GM18519 (cell line): ENCODE data around the gene AGPAT2.
"Not testable (repeated sequence)": the region's sequence is repeated elsewhere in the genome, so short reads cannot be mapped to it uniquely, and the experiment has no call there.

Experiments used
- ATAC-seq: cut with Tn5 transposase; IDR thresholded peaks from one replicate; pipeline ENCODE4 v1.9.1; 2021; ENCODE audit warnings: mild to moderate bottlenecking, moderate library complexity; ENCODE audit not compliant: unreplicated experiment, low FRiP score

Gene AGPAT2

DNA sequence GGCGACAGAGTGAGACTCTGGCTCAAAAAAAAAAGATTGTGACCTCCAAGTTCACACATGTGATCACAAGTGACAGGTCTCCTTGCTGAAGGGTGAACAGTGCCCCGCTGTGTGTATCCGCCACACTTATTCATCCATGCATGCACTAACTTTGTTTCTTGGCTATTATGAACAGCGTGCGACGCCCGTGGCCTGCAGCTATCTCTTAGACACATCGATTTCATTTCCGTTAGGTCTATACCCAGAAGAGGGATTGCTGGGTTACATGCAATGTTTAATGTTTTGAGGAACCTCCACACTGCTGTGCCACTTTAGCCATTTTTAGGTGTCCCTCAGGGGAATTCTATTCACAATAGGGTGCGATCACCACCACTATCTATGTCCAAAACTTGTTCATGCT lies 36.6 kb downstream of the AGPAT2 start:
- ATAC-seq: no peak

DNA sequence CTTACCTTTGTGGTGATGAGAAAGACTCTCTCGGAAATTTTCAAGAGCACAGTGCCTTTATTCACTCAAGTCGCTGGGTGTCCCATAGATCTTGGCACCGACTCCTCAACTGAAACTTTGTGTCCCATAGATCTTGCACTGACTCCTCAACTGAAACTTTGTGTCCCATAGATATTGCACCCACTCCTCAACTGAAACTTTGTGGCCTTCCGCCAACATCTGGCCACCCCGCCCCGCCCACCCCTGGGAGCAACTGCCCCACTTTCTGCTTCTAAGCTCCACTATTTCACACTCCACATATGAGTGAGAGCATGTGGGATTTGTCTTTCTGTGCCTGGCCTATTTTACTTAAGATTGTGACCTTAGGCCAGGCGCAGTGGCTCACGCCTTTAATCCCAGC lies 37.2 kb downstream of the AGPAT2 start:
- no peak for ATAC-seq

DNA sequence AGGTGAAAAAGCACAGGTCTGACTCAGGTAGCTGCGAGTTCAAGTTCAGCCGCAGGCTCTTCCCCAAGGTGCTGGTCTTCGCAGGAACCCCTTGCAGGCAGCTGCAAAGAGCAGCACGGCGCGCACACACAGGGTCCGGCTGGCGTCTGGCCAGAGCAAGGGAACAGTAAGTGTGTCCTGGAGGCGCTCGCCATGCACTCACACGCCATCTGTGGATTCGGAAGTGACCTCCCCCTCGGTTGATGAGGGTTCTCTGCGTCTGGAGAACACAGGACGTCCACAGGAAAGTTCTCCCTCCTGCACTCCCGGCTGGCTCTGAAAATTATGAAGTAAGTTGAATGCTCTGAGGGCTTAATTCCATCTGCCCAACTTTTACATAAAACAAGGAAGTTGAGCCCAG lies 38.5 kb downstream of the AGPAT2 start:
- ATAC-seq: no peak

DNA sequence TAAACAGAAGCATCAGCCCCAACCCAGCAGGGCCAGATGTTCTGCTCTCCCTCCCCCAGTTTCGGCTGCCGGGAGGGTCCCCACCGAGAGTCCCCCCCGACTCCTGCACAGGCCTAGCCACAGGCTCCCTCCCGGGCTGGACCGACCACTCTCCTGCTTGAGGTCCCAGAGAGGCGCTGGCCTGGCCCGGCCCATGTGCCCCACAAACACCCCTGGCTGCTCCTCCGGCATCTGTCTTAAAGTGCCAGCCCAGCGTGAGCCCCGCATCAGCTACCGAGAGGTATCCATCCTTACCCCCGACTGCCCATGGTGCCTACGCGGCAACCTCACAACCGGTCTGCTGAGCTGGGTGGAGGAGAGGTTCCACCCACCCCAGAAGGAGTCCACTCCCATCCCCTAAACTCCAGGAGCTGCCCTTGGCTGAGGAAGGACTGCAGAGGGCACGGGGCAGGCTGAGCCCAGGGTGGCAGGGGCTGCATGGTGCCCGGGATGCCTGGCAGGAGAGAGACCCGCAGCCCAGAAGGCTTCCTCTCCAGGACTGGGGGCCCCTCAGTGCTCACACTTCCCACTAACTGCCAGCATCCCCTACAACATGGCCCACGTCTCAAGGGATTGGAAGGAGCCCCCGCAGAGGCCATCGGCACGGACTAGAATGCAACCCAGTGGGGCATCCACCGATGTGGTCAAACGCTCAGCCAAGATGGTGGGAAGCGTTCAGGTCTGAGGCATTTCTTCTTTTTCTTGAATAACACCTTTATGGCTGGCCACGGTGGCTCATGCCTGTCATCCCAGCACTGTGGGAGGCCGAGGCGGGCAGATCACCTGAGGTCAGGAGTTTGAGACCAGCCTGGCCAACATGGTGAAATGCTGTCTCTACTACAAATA lies 40.2 kb downstream of the AGPAT2 start:
- no peak for ATAC-seq

DNA sequence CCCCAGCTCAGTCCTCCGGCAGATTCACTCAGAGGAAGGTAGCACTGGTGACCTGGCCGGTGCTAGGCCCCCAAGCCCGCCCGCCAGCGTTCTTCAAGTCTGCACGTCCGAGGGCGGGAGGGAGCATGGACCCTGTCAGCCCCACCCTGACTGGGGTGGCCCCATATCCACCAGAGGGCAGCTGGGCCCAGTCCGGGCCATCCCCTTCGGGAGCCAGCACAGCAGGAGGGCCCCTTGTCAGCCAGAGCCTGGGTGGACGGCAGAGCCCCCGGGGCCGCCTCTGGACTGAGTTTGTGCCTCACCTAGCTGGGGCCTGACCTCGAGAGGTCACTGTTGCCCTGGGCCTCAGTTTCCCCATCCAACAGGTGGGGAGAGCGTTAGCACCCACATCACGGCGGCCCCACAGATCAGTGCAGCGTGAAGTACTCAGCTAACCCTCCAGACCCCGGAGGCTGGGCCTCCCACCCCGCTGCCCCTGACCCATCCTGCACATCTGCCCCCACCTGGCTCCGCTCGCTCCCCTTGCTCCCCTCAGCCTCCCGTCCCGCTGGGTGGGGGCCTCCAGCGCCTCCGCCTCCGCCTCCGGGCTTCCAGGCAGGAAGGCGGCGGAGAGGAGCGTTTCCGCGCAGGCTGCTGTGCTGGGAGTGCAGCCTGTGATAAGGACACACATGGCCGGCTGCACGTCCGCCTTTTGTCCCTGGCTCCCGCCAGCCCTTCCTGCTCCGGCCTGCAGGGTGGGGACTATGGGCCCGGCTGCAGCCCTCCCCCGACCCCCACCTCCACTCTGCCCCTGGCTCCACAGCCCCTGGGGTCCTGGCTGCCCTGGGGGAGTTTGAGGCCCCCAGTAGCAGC lies 41.1 kb downstream of the AGPAT2 start:
- ATAC-seq: no peak

DNA sequence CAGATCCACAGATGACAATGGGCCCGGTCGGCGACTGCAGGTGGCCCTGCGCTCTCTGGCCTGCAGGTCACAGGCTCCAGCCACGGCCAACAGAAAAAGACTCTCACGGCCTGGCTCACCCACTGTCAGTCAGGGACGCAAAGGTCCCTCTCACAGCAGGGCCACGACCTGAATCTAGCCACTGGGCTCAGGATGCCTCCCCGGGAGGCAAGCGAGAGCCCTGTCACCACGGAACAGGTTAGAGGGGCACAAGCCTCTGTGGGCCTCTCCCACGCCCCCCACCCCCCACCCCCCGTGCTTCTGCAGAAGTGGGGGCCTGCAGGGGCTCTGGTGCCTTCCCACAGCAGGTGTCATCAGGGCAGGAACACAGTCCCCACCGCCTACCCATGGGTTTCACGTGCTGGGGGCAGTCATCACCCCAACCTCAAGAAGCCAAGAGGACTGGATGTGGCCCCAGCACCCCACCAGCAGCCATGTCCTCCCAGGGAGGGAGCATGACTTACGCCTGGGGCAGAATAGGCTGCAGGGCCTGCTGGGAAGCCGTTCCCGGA lies 41.8 kb downstream of the AGPAT2 start:
- ATAC-seq: no peak

DNA sequence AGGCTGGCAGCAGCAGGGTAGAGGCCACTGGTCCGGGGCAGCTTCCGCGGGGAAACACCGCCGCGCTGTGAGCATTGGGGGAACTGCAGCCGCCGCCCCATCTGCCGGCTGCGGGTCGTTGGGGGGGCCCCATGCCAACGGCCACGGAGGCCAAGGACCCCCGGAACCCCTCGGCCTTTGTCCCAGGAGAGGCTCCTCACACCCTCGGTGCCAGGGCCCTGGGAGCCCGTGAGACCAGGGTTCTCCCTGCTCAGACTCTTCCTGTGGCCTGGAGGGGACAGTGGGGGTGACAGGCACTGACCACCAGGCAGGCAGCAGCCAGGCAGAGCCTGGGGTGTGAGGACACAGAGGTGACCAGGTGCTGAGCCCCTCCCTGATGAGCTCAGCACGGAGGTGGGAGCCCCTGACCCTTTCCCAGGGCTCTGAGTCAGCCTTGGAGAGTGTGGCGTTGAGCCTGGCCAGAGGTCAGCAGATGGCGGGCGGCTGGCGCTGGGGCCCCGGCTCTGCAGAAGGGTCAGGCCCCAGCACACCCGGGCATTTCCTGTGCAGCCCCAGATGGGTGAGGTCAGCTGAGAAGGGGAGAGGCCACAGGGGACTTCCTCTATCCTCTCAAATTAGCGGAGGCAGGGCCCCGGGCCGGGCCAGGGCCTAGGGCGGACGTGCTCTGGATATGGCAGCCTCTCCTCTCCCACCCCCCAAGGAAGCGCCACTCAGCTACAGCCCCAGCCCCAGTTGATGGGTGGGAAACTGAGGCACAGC lies 42.5 kb downstream of the AGPAT2 start:
- no peak for ATAC-seq

DNA sequence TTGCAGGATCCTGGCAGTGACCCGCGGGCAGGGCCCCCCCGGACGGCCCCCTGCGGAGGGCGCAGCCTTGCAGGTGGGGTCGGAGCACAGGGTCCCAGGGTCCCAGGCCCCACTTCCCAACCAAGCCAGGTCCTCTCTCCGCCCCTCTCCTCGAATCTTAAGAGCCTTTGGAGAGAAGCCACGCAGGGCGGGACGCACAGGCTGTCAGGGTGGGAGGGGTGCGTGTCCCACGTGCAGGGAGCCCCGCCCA lies 43.0 kb downstream of the AGPAT2 start:
- ATAC-seq: no peak

DNA sequence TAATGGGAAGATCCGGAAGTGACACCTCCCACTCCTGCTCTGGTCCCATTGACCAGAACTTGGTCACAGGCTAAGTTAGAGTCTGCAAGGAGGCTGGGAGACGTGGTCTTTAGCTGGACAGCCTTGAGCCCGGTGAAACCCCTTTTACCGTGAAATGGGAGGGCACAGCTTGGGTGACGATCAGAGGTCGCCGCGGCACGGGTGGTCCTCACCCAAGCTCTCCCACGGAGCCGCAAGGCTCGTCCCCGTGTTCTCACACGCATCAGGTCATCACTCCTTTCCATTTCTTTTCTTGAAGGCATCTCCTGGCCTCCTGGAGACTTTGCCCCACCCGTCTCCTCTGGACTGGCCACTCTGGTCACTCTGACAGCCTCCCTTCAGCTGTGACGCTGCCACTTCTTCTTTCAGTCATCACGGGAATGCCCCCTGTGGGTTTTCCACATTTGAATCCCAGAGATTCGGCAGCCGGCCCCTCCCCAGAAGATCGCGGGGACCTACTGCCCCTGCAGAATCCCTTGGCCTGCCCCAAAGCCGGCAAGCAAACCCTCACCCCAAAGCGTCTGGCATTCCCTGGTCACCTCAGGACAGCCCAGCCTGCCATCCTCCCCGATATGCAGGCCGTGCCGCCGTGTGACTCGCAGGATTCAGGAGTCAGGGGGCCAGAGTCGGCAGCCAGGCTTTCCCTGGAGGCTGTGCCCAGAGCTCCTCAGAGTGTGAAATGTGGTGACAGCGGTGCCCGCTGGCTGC lies 43.5 kb downstream of the AGPAT2 start:
- no peak for ATAC-seq

DNA sequence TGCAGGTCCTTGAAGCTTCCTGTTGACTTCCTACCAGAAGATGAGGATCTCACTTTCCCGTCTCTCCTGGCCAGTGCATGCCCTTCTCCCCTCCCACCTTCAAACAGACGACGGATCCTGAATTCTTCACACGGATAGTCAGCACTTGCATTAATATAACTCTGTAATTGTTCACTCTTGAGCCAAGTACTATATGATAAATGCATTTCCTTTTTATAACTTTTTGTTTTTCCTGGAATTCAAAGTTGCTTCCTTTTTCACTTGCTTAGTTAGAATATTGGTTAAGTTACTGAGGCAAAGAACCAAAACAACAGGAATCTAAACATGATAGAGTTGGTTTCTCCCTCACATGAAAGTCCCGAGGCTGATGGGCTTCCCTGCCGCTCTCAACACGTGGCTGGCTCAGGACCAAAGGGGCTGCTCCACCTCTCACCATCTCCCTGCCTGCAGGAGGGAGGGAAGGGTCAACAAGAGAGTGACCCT lies 44.8 kb downstream of the AGPAT2 start:
- no peak for ATAC-seq

DNA sequence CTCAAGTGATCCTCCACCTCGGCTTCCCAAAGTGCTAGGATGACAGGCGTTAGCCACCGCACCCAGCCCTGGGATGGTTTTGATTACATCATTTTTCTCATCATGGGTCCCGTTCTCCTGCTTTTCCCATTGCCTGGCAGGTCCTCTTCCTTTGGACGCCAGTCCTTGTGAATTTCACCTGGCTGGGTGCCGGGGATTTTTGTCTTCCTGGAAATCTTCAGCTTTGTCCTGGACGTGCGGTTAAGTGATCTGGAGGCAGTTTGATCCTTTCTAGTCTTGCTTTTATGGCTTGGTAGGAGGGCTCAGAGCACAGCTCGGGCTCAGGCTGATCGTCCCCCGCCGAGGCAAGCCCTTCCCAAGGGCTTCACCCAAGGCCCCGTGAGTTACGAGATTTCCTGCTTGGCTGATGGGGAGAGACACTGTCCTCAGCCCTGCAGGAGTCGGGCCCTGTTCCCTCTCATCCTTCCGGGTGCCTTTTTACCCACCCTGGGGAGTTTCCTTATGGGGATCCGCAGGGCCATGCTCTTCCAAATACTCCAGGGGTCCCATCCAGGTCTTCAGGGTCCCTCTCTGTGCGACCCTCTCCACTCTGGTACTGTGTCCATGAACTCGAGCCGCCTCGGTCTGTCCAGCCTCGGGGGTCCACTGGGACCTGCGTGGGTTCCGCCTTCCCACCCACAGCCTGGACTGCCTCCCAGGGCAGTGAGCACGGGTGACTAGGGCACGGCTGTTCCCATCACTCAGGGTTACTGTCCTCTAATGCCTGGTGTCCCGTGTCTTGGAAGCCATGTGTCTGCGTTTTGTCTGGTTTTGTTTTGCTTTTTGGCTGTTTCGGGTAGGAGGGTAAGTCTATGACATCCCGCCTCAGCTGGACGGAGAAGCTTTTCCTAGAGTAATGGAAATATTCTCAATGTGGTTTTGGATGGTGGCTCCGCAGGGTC lies 46.8 kb downstream of the AGPAT2 start:
- ATAC-seq: no peak

DNA sequence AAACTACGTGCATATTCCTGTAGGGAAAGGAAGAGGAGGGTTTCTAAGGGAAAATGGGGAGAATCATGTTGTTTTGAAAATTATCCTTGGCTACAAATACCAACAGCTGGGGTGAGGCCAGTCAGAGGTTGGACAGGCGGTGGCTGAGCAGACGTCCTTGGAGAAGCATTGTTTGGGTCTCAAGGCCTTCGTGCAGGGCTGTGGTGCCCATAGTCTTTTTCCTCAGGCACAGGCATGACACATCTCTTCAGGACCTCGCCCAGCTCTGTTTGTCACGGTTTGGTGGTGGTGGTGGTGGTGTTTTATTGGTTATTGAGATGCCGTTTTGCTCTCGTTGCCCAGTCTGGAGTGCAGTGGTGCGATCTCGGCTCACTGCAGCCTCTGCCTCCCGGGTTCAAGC lies 52.4 kb downstream of the AGPAT2 start:
- ATAC-seq: no peak

DNA sequence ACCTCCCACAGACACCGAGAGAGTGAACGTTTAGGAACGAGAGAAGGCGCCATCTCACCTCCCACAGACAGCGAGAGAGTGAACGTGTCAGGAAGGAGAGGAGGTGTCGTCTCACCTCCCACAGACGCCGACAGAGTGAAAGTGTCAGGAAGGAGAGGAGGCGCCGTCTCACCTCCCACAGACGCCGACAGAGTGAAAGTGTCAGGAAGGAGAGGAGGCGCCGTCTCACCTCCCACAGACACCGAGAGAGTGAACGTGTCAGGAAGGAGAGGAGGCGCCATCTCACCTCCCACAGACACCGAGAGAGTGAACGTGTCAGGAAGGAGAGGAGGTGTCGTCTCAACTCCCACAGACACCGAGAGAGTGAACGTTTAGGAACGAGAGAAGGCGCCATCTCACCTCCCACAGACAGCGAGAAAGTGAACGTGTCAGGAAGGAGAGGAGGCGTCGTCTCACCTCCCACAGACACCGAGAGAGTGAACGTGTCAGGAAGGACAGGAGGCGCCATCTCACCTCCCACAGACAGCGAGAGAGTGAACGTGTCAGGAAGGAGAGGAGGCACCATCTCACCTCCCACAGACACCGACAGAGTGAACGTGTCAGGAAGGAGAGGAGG lies 54.7 kb downstream of the AGPAT2 start:
- ATAC-seq: not testable (repeated sequence)

DNA sequence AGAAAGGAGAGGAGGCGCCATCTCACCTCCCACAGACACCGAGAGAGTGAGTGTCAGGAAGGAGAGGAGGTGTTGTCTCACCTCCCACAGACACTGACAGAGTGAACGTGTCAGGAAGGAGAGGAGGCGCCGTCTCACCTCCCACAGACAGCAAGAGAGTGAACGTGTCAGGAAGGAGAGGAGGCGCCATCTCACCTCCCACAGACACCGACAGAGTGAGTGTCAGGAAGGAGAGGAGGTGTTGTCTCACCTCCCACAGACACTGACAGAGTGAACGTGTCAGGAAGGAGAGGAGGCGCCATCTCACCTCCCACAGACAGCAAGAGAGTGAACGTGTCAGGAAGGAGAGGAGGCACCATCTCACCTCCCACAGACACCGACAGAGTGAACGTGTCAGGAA lies 55.2 kb downstream of the AGPAT2 start:
- ATAC-seq: not testable (repeated sequence)

DNA sequence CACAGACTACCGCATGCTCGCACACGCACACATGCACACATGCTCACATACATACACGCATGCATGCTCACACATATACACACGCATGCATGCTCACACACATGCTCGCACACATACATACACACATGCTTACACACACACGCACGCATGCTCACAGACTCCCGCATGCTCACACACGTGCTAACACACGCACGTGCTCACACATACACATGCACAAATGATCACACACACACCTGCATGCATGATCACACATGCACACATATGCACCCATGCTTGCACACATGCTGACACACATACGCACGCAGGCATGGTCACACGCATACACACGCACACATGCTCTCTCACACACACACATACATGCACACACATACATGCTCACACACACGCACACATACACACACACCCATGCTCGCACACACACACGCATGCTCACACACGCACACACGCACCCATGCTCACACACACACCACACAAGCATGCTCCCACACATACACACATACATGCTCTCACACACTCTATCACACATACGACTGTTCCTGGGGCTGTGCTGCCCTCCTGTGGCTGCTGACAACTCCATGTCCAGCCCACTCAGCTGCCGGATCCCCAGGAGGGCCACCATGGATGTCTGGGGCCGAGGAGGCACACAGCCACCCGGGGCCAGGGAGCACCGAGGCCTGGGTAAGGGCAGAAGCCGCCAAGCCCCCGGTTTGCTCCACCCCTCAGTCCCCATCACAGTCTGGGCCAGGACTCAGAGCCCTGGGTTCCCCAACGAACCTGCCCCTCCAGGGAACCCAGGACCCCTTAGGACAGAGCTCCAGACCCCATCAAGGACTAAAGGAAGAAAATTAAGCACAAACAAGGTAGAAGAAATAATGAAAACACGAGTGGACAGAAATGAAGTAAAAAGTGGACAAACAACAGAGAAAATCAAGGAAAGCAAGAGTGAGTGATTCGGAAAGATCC lies 55.9 kb downstream of the AGPAT2 start:
- no peak for ATAC-seq

DNA sequence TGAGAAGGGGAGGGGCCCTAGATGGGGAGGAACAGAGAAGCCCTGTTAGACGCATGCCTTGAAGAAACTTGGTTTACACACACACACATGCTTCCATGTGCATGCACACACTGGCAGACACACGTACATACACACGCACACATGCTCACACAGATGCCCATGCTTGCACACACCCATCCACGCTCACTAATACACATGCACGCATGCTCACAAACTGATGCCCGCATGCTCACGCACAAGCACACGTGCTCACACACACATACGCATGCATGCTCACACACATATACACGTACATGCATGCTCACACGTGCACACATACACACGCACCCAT lies 56.6 kb downstream of the AGPAT2 start:
- no peak for ATAC-seq

DNA sequence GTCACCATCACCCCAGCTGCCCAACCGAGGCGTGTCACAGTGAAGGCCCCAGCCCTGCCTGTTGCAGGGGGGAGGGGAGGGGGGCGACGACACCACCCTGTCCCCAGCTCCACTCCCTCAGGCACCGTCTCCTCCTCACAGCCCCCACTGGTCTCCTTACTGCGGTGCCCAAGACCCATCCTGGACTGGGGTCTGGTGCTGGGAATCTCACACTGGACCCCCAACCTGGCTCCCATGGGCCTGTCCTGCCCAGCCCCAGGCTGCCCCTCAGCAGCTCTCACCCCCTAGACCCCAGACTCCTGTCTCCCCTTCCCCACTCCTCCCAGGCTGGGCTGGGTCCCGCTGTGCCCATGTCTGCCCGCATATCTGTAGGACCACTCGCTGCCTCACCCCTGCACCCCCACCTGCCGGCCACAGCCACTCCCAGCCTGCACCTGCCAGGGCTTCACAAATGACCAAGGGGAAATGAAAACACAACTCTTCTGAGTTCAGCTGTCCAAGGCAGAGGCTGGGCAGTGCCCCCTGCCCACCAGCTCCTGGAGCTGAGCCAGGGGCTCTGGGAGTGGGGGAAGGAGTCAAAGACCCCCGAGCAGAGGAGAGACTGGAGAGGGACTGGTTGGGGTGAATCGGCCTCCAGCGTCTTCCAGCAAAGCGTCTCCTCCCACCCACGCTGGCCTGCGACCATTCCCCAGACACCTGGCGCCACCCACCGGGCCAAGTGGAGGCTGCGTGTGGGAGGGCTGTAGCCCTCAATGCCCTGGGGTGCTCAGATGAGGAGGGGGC lies 57.2 kb downstream of the AGPAT2 start:
- no peak for ATAC-seq
